HL-60/S4 treated with phorbol 12-myristate 13-acetate at 8.2 ng/mL for 4 days and 3 days (cell line): Measurements from ENCODE around the gene UBE2Q2.
"Not testable (repeated sequence)": the region's sequence is repeated elsewhere in the genome, so short reads cannot be mapped to it uniquely, and the experiment has no call there.

Experiments used
- in situ Hi-C: fragments of 300-500 bp; cut with MboI; formaldehyde crosslinking; loops from 2 replicates; pipeline ENCODE4 v1.15.0; 2022; ENCODE audit warnings: low sequenced_read_pairs

Gene UBE2Q2

GRCh38 chr15:75864213-75865059 lies 21.2 kb downstream of the UBE2Q2 start:
- in situ Hi-C loops: no loop called here

GRCh38 chr15:75866045-75866444 lies 22.8 kb downstream of the UBE2Q2 start:
- in situ Hi-C loops: not testable (repeated sequence)

- in situ Hi-C loops: no loop called here
These were observed 23.7 kb downstream of the UBE2Q2 start for GRCh38 chr15:75866916-75867315.

GRCh38 chr15:75867449-75867848 lies 24.2 kb downstream of the UBE2Q2 start:
- in situ Hi-C loops: no loop called here

- in situ Hi-C loops: no loop called here
These were observed 24.8 kb downstream of the UBE2Q2 start for GRCh38 chr15:75868019-75868418.

- in situ Hi-C loops: no loop called here
These were observed 26.2 kb downstream of the UBE2Q2 start for GRCh38 chr15:75869446-75869845.

- in situ Hi-C loops: not testable (repeated sequence)
These were observed 28.3 kb downstream of the UBE2Q2 start for GRCh38 chr15:75871589-75871988.

GRCh38 chr15:75872403-75872990 lies 29.2 kb downstream of the UBE2Q2 start:
- in situ Hi-C loops: no loop called here

GRCh38 chr15:75884041-75884440 lies 40.8 kb downstream of the UBE2Q2 start:
- in situ Hi-C loops: no loop called here

GRCh38 chr15:75887178-75887577 lies 43.9 kb downstream of the UBE2Q2 start:
- in situ Hi-C loops: no loop called here

GRCh38 chr15:75891895-75892294 lies 48.6 kb downstream of the UBE2Q2 start:
- in situ Hi-C loops: no loop called here

- in situ Hi-C loops: no loop called here
These were observed 52.5 kb downstream of the UBE2Q2 start for GRCh38 chr15:75895731-75896130.

GRCh38 chr15:75900577-75900976 lies 57.3 kb downstream of the UBE2Q2 start:
- in situ Hi-C loops: no loop called here

- in situ Hi-C loops: no loop called here
These were observed 58.9 kb downstream of the UBE2Q2 start for GRCh38 chr15:75902129-75902557.

- in situ Hi-C loops: no loop called here
These were observed 60.3 kb downstream of the UBE2Q2 start, which contains the start of gene FBXO22 for GRCh38 chr15:75903331-75904239. FBXO22 (plus strand) TSS chr15:75903878; CDS start chr15:75903964, 86 bp downstream.

GRCh38 chr15:75905231-75905630 lies 62.0 kb downstream of the UBE2Q2 start:
- in situ Hi-C loops: no loop called here

- in situ Hi-C loops: not testable (repeated sequence)
These were observed 67.1 kb downstream of the UBE2Q2 start for GRCh38 chr15:75910355-75910754.

- in situ Hi-C loops: no loop called here
These were observed 73.7 kb downstream of the UBE2Q2 start for GRCh38 chr15:75916978-75917377.

GRCh38 chr15:75918135-75918534 lies 74.9 kb downstream of the UBE2Q2 start:
- in situ Hi-C loops: no loop called here

- in situ Hi-C loops: no loop called here
These were observed 76.8 kb downstream of the UBE2Q2 start for GRCh38 chr15:75920079-75920478.
